Nasal cavity respiratory epithelium epithelial cell of viscerocranial mucosa (primary cell): Measurements from ENCODE around the gene GAS2L2. TPM values are rescaled to one million over a fixed set of nuclear protein-coding genes. Genes with fewer than 3 reads are reported as not detected.

ENCODE experiments used
- total RNA-seq: library from RNA; depleted of rRNA; stranded (reverse); fragments of >200 nt; gene quantifications from 2 replicates; pipeline ENCODE4 v1.2.3, GENCODE V29; 2014

The GAS2L2 gene
- total RNA-seq: under 0.01 and 0.07 TPM in 2 replicates

GRCh38 chr17:35752945-35753764 lies at the start of gene GAS2L2:
TSS of gene GAS2L2 (minus strand) at chr17:35753239. CDS start at chr17:35752850, 389 bp downstream.

GRCh38 chr17:35795007-35795870 lies 42.2 kb upstream of the GAS2L2 start, which contains the start of gene MMP28:
TSS of gene MMP28 (minus strand) at chr17:35795641. CDS start at chr17:35795377, 264 bp downstream.

GRCh38 chr17:35760587-35760986 lies 7.5 kb upstream of the GAS2L2 start, which contains the start of gene C17orf50:
TSS of gene C17orf50 (plus strand) at chr17:35760887. CDS start at chr17:35760942, 55 bp downstream.

GRCh38 chr17:35731239-35731916 lies 21.7 kb downstream of the GAS2L2 start, which contains the start of gene RASL10B:
TSS of gene RASL10B (plus strand) at chr17:35731639. CDS start at chr17:35735185, 3,546 bp downstream.

Other genes with a start within 250 kb of the GAS2L2 start
- gene SLFN12L, start 215.6 kb downstream of the GAS2L2 start, total RNA-seq: under 0.01 and 0.14 TPM in 2 replicates
- not detected in 2 replicates for gene SLFN14, start 192.4 kb downstream of the GAS2L2 start, total RNA-seq
- 4.1 and 4.5 TPM in 2 replicates for gene PEX12, start 174.7 kb downstream of the GAS2L2 start, total RNA-seq
- 63.6 and 80.7 TPM in 2 replicates for gene AP2B1, start 165.9 kb downstream of the GAS2L2 start, total RNA-seq
- gene RASL10B, start 21.6 kb downstream of the GAS2L2 start, total RNA-seq: 0.57 and 0.68 TPM in 2 replicates
- gene C17orf50, start 7.6 kb upstream of the GAS2L2 start, total RNA-seq: not detected in 2 replicates
- gene MMP28, start 42.4 kb upstream of the GAS2L2 start, total RNA-seq: 31.8 and 151 TPM in 2 replicates
- gene TAF15, start 56.2 kb upstream of the GAS2L2 start, total RNA-seq: 68.0 and 178 TPM in 2 replicates
- not detected in 2 replicates for gene HEATR9, start 115.7 kb upstream of the GAS2L2 start, total RNA-seq
- 0.07 and 0.34 TPM in 2 replicates for gene CCL5, start 127.1 kb upstream of the GAS2L2 start, total RNA-seq
- gene RDM1, start 177.5 kb upstream of the GAS2L2 start, total RNA-seq: 0.14 TPM in 1 of 2 replicates, not detected in the other
- gene LYZL6, start 190.5 kb upstream of the GAS2L2 start, total RNA-seq: not detected in 2 replicates
- not detected in 2 replicates for gene CCL16, start 228.3 kb upstream of the GAS2L2 start, total RNA-seq
- not detected in 2 replicates for gene CCL14, start 233.5 kb upstream of the GAS2L2 start, total RNA-seq
- not detected in 2 replicates for gene CCL15, start 248.3 kb upstream of the GAS2L2 start, total RNA-seq